ENCODE data around the gene SMO. TPM values are rescaled to one million over a fixed set of nuclear protein-coding genes. Genes with fewer than 3 reads are reported as not detected.

Gene SMO
- total and polyA plus RNA-seq, 2 donors (not counting 1 experiment from before 2014, with no cell fraction given), result 0.39 to 1.4 TPM

DNA sequence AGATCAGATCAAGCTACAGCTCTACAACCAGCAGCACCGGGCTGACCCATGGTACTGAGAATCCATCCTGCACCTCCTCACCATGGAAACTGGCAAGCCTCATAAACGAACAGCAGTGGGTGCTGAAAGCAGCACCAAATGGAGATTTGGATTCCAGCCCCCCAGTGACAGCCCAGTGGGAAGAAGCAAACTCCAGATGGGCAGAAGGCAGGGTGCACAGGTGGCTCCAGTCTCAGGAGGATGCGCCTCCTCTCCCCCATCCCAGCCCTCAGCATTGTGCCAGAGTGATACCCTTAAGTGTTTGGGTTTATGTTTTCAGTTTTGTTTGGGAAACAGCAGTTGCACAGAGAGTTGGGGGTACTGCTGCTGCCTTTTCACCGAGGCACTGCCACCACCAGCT is 20.6 kb upstream of the SMO start:
- WGBS (ENCODE audit: insufficient coverage), result 91% methylated on average over 3 of the region's 4 CpGs
- H3K4me3 ChIP-seq (ENCODE audit: control extremely low read depth in 1 of 5, extremely low read depth in 1 of 5, insufficient read depth in 1 of 5, low read depth in 2 of 5, low read length in 4 of 5), result no peak overlapping the region
- H3K9ac ChIP-seq (ENCODE audit: low read length), result no peak overlapping the region
- peaks cover 12% of the 10 kb centered on the region for H3K79me2 ChIP-seq (ENCODE audit: control insufficient read depth, insufficient read depth, low read length)
- peaks cover 35 to 39% of the 10 kb centered on the region in 2 donors for H3K4me1 ChIP-seq (ENCODE audit: control insufficient read depth in 2 of 2, insufficient read depth in 2 of 2, low read length in 2 of 2)
- Mint-ChIP-seq H3K4me1 (peaks cover 57% of the 10 kb centered on the region), H3K27me3 (no peaks in the 10 kb centered on the region), H3K27ac (peak overlapping the region; percentile 70), H3K4me3 (peak overlapping the region; percentile 66), H3K9me3 (ENCODE audit: insufficient read depth) (no peaks in the 10 kb centered on the region)
- peaks cover 0 to 40% of the 10 kb centered on the region in 2 experiments for H3K36me3 ChIP-seq (replicated peaks in 1 of 2; ENCODE audit: control extremely low read depth in 1 of 2, control insufficient read depth in 1 of 2, extremely low read depth in 1 of 2, insufficient read depth in 2 of 2, low read length in 1 of 2)
- peaks cover 11% of the 10 kb centered on the region for H4K20me1 ChIP-seq (ENCODE audit: control insufficient read depth, insufficient read depth, low read length, poor library complexity, severe bottlenecking)
- TF ChIP-seq, protein P1, sequence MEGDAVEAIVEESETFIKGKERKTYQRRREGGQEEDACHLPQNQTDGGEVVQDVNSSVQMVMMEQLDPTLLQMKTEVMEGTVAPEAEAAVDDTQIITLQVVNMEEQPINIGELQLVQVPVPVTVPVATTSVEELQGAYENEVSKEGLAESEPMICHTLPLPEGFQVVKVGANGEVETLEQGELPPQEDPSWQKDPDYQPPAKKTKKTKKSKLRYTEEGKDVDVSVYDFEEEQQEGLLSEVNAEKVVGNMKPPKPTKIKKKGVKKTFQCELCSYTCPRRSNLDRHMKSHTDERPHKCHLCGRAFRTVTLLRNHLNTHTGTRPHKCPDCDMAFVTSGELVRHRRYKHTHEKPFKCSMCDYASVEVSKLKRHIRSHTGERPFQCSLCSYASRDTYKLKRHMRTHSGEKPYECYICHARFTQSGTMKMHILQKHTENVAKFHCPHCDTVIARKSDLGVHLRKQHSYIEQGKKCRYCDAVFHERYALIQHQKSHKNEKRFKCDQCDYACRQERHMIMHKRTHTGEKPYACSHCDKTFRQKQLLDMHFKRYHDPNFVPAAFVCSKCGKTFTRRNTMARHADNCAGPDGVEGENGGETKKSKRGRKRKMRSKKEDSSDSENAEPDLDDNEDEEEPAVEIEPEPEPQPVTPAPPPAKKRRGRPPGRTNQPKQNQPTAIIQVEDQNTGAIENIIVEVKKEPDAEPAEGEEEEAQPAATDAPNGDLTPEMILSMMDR (IDR thresholded peaks at IDR 0.05), result no peak
- no peak for TF ChIP-seq EZH2 (IDR thresholded peaks at IDR 0.05; ENCODE audit: borderline replicate concordance, insufficient read depth, low read depth, low read length, poor library complexity, severe bottlenecking)
- peak overlapping the region in 1 of 2 donors; percentile 73 for H3K27ac ChIP-seq (ENCODE audit: low read length in 2 of 2)
- ChIA-PET POLR2A (interaction anchor here (1.3 kb wide), 1 partner anchor 8 kb away, joined by 3 read pairs; no protein-coding TSS in a partner anchor), CTCF (interaction anchor here (0.7 to 11.9 kb wide), 3 partner anchors 31 to 78 kb away, joined by 3 to 118 read pairs (median 5); no protein-coding TSS in a partner anchor)
- no peak overlapping the region for H3K4me2 ChIP-seq (replicated peaks; ENCODE audit: low read depth, low read length, poor library complexity, severe bottlenecking)
- no peaks in the 10 kb centered on the region for H3K9me3 ChIP-seq (ENCODE audit: control extremely low read depth in 1 of 3, control insufficient read depth in 2 of 3, insufficient read depth in 1 of 3, low read length in 2 of 3)
- intact Hi-C loops (cut with micrococcal nuclease), result loop anchor here (2.0 kb wide), 2 partner anchors 21 to 77 kb away; no protein-coding TSS in a partner anchor
- no peak overlapping the region for H2AFZ ChIP-seq (ENCODE audit: insufficient read depth, low read depth, low read length, poor library complexity, severe bottlenecking)
- H3K27me3 ChIP-seq (replicated peaks in 1 of 4; ENCODE audit: control extremely low read depth in 1 of 4, control insufficient read depth in 3 of 4, insufficient read depth in 4 of 4, low read length in 3 of 4), result no peaks in the 10 kb centered on the region
- DNase-seq (no peak), ATAC-seq (ENCODE audit: low read depth) (no peak)

DNA sequence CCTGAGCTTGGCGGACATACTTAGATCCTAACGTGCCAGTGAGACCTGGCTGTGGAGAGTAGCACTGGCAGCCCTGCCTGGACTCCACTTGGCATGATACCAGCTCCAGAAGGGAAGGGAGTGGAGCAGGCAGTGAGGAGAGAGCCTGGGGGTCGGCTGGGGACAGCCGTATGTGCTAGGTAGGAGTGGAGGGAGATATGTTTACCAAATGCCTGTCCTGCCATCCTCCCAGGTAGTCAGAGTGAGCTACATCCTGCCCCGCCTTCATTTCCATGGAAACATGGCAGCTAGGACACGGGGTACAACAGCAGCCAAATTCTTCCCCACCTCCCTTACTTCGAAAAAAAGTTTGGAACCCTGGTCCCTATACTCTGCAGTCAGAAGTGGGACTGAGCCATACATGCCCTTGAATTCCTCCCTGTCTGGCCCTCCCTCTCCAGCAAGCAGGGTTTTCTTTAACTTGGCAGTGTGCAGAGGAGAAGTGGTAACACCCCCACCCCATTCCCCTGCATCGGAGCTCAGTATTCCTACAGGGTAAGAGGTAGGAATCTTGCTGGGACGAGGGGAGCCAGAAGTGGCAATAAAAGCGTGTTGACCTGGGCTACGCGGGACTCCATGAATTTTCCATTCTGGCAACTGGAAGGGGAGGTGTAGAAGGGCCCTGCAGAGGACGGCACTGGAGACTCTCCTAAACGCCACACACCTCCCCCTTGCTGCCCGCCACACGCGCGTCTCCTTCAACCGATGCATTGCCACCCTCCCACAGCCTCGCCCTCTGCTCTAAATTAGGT is 20.0 kb upstream of the SMO start:
- intact Hi-C loops (cut with micrococcal nuclease), result loop anchor here (1.0 to 2.0 kb wide), 3 partner anchors 22 to 78 kb away; no protein-coding TSS in a partner anchor
- Mint-ChIP-seq H3K27ac (peak overlapping the region; percentile 70), H3K4me3 (peak overlapping the region; percentile 92), H3K4me1 (peaks cover 52% of the 10 kb centered on the region), H3K27me3 (no peaks in the 10 kb centered on the region), H3K9me3 (ENCODE audit: insufficient read depth) (no peaks in the 10 kb centered on the region)
- peaks cover 0 to 37% of the 10 kb centered on the region in 2 experiments for H3K36me3 ChIP-seq (replicated peaks in 1 of 2; ENCODE audit: control extremely low read depth in 1 of 2, control insufficient read depth in 1 of 2, extremely low read depth in 1 of 2, insufficient read depth in 2 of 2, low read length in 1 of 2)
- H3K4me1 ChIP-seq (ENCODE audit: control insufficient read depth in 2 of 2, insufficient read depth in 2 of 2, low read length in 2 of 2), result peaks cover 29 to 34% of the 10 kb centered on the region in 2 donors
- no peak overlapping the region for H3K4me3 ChIP-seq (ENCODE audit: control extremely low read depth in 1 of 5, extremely low read depth in 1 of 5, insufficient read depth in 1 of 5, low read depth in 2 of 5, low read length in 4 of 5)
- TF ChIP-seq, protein P1 (IDR thresholded peaks at IDR 0.05), result no peak
- TF ChIP-seq EZH2 (IDR thresholded peaks at IDR 0.05; ENCODE audit: borderline replicate concordance, insufficient read depth, low read depth, low read length, poor library complexity, severe bottlenecking), result no peak
- peak overlapping the region; percentile 80 for H2AFZ ChIP-seq (ENCODE audit: insufficient read depth, low read depth, low read length, poor library complexity, severe bottlenecking)
- peak overlapping the region; percentile 75 for H3K9ac ChIP-seq (ENCODE audit: low read length)
- H3K4me2 ChIP-seq (replicated peaks; ENCODE audit: low read depth, low read length, poor library complexity, severe bottlenecking), result peak overlapping the region; percentile 94
- ChIA-PET POLR2A (interaction anchor here (1.3 kb wide), 1 partner anchor 9 kb away, joined by 3 read pairs; no protein-coding TSS in a partner anchor), CTCF (interaction anchor here (0.6 to 11.9 kb wide), 4 partner anchors 14 to 78 kb away, joined by 3 to 118 read pairs (median 3); no protein-coding TSS in a partner anchor)
- DNase-seq, result no peak
- H3K27ac ChIP-seq (ENCODE audit: low read length in 2 of 2), result peak overlapping the region; percentile 47 to 73
- no peaks in the 10 kb centered on the region for H3K27me3 ChIP-seq (replicated peaks in 1 of 4; ENCODE audit: control extremely low read depth in 1 of 4, control insufficient read depth in 3 of 4, insufficient read depth in 4 of 4, low read length in 3 of 4)
- ATAC-seq (ENCODE audit: low read depth), result no peak
- WGBS (ENCODE audit: insufficient coverage), result 77% methylated on average over 11 of the region's 20 CpGs
- no peaks in the 10 kb centered on the region for H3K9me3 ChIP-seq (ENCODE audit: control extremely low read depth in 1 of 3, control insufficient read depth in 2 of 3, insufficient read depth in 1 of 3, low read length in 2 of 3)
- H4K20me1 ChIP-seq (ENCODE audit: control insufficient read depth, insufficient read depth, low read length, poor library complexity, severe bottlenecking), result peaks cover 10% of the 10 kb centered on the region
- H3K79me2 ChIP-seq (ENCODE audit: control insufficient read depth, insufficient read depth, low read length), result peaks cover 7% of the 10 kb centered on the region
